Heart left ventricle (tissue), 16 donors: ENCODE measurements around the gene RBM20. TPM values are rescaled to one million over a fixed set of nuclear protein-coding genes. Genes with fewer than 3 reads are reported as not detected.

ENCODE experiments used
- ATAC-seq, 4 donors: fragments of 200-7000 bp; cut with Tn5 transposase; one replicate each; pipeline ENCODE4 v1.9.1; 2020 to 2022; ENCODE audit warnings: moderate library complexity in 4 of 4, mild to moderate bottlenecking in 3 of 4, moderate number of reproducible peaks in 1 of 4
- DNase-seq, 5 donors: peaks; one replicate each; pipeline ENCODE4 v3.0.0-alpha.2; 2020
- H3K27ac ChIP-seq, 12 donors: fragments of 200-600 bp; sonication (generic) in 4 of 12; one replicate each; pipeline versions ENCODE4 v1.5.0 to v1.8.0; 2016 to 2022; ENCODE audit warnings: mild to moderate bottlenecking in 2 of 12
- H3K27me3 ChIP-seq, 9 donors: fragments of 200-600 bp; sonication (generic) in 2 of 9; one replicate each; pipeline versions ENCODE4 v1.5.1 to v1.8.0; 2016 to 2022; ENCODE audit warnings: mild to moderate bottlenecking in 3 of 9
- H3K36me3 ChIP-seq, 9 donors: fragments of 200-600 bp; sonication (generic) in 2 of 9; one replicate each; pipeline versions ENCODE4 v1.5.0 to v1.8.0; 2018 to 2022; ENCODE audit warnings: mild to moderate bottlenecking in 2 of 9
- H3K4me1 ChIP-seq, 12 donors: fragments of 200-600 bp; sonication (generic) in 4 of 12; one replicate each; pipeline versions ENCODE4 v1.5.0 to v1.8.0; 2016 to 2022; ENCODE audit warnings: mild to moderate bottlenecking in 3 of 12
- H3K4me3 ChIP-seq, 12 donors: fragments of 200-600 bp; sonication (generic) in 4 of 12; one replicate each; pipeline versions ENCODE4 v1.5.0 to v1.8.0; 2017 to 2022; ENCODE audit warnings: mild to moderate bottlenecking in 9 of 12, moderate library complexity in 4 of 12
- H3K9me3 ChIP-seq, 12 donors: fragments of 200-600 bp; sonication (generic) in 4 of 12; one replicate each; pipeline versions ENCODE4 v1.5.0 to v1.8.0; 2016 to 2022; ENCODE audit warnings: mild to moderate bottlenecking in 1 of 12
- POLR2A ChIP-seq, 2 donors: fragments of 450-650 bp; IDR thresholded peaks; one replicate each; pipeline ENCODE4 v1.6.1; 2017; ENCODE audit warnings: antibody characterized with exemption in 2 of 2, mild to moderate bottlenecking in 2 of 2, moderate library complexity in 2 of 2
- WGBS, 4 donors: extraction: QIAGEN DNeasy Blood & Tissue Kit in 2 of 4; methylation state at CpG; one replicate each; pipeline versions ENCODE4 v1.1.5 to v1.1.7; 2013 to 2018; 5-methylcytosine and 5-hydroxymethylcytosine counted together
- intact Hi-C, 10 donors: fragments of 100-400 bp; cut with DNase I; formaldehyde crosslinking; loops; one replicate each; pipeline versions ENCODE4 v1.11.1 to v1.14.2; 2022
- polyA plus RNA-seq, 2 donors: library from polyadenylated mRNA; stranded (reverse); fragments of 200-250 nt; gene quantifications; one replicate each; pipeline ENCODE4 v1.2.3, GENCODE V29; 2013
- total RNA-seq, 9 donors: library from RNA; depleted of rRNA in 2 of 9; stranded (reverse); fragments of >200 nt in 2 of 9; fragmentation: NEBNext Ultra II Directional in 3 of 9; extraction: Animal tissue kit (Norgen Biotek cat#: 25700) in 3 of 9; gene quantifications; one replicate each; pipeline versions ENCODE4 v1.1.0 to v1.2.4, GENCODE V29; 2016 to 2023
- TF ChIP-seq, protein P1 (sequence below), 12 donors: fragments of 200-600 bp; sonication (generic) in 4 of 12; IDR thresholded peaks; one replicate each; pipeline versions ENCODE4 v1.5.0 to v1.8.0; 2018 to 2022; ENCODE audit warnings: antibody characterized with exemption in 12 of 12, mild to moderate bottlenecking in 5 of 12
- donor health status: ischemic (EF 13 %, LVEDD 7.1; RV severe dilation, severe dysfunction).
- donor health status: healthy with polysubstance abuse.
- donor health status: DM: no; HTN: yes; CAD: no.
- donor health status: DM: no; HTN: no; CAD: no.
- donor health status: ischemic (EF 25% LVEDD 6.9; RV normal size, moderate dysfunction).
- donor health status: ischemic (EF 25% LVEDD 5.7; RV mildly dilated, moderate dysfunction).
- donor health status: healthy.
- donor health status: DM: yes; HTN: yes; CAD: no.
- donor health status: ischemic (EF 35%, LVEDD 5.7; RV mildly dilated, moderate dysfunction).
- donor health status: nonischemic (EF 11% LVEDD 7.7; RV severe dilation, severe dysfunction).
- donor health status: DM: yes; HTN: yes; CAD: no.
- donor health status: PGD.
- donor health status: ischemic (EF 29% LVEDD 5.4; RV normal size, mild dysfunction).
- donor health status: nonischemic (EF 23%, LVEDD 6.1; RV moderate dilation, normal function).

The RBM20 gene
- total and polyA plus RNA-seq, 11 donors: 29.9 to 152 (median 91.2) TPM

DNA sequence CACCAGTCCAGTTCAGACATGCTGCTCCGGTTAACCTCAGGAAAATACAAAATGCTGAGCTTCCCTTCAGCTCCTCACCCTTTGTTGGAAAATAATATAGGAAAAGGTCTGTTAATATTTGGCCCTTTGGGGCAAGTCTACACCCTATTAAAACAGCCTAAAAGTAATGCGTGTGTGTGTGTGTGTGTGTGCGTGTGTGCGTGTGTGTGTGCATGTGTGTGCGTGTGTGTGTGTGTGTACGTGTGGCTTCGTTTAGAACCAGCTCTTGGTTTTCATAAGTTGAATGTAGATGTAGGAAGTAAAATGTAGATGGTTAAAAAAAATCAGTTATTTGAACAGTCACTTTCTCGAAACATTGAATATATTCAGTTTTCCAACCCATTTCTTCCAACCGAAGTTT is 166.5 kb downstream of the RBM20 start:
- ATAC-seq: no peak
- 68 to 90% (median 85%) methylated on average over 9 of the region's 9 CpGs for WGBS, 4 donors
- H3K27ac ChIP-seq: peak overlapping the region in 5 of 12 donors; percentile 13 to 58 (median 39)
- H3K4me1 ChIP-seq: peaks cover 0 to 71% (median 12%) of the 10 kb centered on the region in 12 donors
- TF ChIP-seq, protein P1, sequence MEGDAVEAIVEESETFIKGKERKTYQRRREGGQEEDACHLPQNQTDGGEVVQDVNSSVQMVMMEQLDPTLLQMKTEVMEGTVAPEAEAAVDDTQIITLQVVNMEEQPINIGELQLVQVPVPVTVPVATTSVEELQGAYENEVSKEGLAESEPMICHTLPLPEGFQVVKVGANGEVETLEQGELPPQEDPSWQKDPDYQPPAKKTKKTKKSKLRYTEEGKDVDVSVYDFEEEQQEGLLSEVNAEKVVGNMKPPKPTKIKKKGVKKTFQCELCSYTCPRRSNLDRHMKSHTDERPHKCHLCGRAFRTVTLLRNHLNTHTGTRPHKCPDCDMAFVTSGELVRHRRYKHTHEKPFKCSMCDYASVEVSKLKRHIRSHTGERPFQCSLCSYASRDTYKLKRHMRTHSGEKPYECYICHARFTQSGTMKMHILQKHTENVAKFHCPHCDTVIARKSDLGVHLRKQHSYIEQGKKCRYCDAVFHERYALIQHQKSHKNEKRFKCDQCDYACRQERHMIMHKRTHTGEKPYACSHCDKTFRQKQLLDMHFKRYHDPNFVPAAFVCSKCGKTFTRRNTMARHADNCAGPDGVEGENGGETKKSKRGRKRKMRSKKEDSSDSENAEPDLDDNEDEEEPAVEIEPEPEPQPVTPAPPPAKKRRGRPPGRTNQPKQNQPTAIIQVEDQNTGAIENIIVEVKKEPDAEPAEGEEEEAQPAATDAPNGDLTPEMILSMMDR (IDR thresholded peaks at IDR 0.05): no peak
- no peak for TF ChIP-seq POLR2A (IDR thresholded peaks at IDR 0.05)
- no peak for DNase-seq
- intact Hi-C loops: no loop called here
- H3K9me3 ChIP-seq: no peaks in the 10 kb centered on the region
- no peaks in the 10 kb centered on the region for H3K27me3 ChIP-seq
- no peak overlapping the region for H3K4me3 ChIP-seq
- peaks cover 0 to 57% (median 6%) of the 10 kb centered on the region in 9 donors for H3K36me3 ChIP-seq

DNA sequence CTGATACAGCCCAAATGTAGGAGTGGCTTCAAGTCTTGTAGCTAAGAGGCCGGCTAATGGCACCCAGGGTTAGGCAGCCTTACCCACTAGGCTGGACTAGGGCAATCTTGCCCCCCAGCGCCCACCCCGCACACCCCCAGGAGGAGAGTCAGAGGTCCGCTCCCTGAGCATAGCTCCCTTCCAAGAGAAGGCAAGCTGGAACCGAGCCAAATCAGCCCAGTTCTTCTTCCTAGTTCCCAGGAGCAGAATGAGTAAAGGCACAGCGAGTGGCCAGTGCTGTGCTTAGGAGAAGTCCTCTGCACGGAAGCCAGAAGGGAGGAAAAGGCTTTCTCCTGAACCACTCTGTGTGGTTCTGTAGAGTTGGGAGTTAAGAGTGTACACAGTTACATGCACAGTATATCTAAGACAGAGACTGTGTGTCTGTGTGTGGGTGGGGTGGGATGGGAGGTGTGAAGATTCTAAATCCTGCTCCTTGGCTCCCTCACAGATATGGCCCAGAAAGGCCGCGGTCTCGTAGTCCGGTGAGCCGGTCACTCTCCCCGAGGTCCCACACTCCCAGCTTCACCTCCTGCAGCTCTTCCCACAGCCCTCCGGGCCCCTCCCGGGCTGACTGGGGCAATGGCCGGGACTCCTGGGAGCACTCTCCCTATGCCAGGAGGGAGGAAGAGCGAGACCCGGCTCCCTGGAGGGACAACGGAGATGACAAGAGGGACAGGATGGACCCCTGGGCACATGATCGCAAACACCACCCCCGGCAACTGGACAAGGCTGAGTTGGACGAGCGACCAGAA is 167.8 kb downstream of the RBM20 start:
- H3K9me3 ChIP-seq: no peaks in the 10 kb centered on the region
- no peak for TF ChIP-seq POLR2A (IDR thresholded peaks at IDR 0.05)
- WGBS, 4 donors: 69 to 78% (median 75%) methylated on average over 22 to 23 of the region's 23 CpGs
- intact Hi-C loops: no loop called here
- H3K4me3 ChIP-seq: no peak overlapping the region
- H3K36me3 ChIP-seq: peaks cover 0 to 66% (median 6%) of the 10 kb centered on the region in 9 donors
- H3K4me1 ChIP-seq: peaks cover 0 to 85% (median 17%) of the 10 kb centered on the region in 12 donors
- ATAC-seq: peak in 1 of 4 donors; percentile 11
- peak in 4 of 5 donors; percentile 49 to 75 (median 63) for DNase-seq
- no peaks in the 10 kb centered on the region for H3K27me3 ChIP-seq
- peak overlapping the region in 5 of 12 donors; percentile 13 to 87 (median 50) for H3K27ac ChIP-seq

DNA sequence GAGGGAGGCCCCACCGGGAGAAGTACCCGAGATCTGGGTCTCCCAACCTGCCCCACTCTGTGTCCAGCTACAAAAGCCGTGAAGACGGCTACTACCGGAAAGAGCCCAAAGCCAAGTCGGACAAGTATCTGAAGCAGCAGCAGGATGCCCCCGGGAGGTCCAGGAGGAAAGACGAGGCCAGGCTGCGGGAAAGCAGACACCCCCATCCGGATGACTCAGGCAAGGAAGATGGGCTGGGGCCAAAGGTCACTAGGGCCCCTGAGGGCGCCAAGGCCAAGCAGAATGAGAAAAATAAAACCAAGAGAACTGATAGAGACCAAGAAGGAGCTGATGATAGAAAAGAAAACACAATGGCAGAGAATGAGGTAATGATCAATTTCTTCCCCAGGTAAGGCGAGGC is 168.4 kb downstream of the RBM20 start:
- Histone ChIP-seq H3K27me3 (no peaks in the 10 kb centered on the region), H3K9me3 (no peaks in the 10 kb centered on the region), H3K4me3 (no peak overlapping the region), H3K27ac (peak overlapping the region in 3 of 12 donors; percentile 13 to 87 (median 62)), H3K36me3 (peaks cover 0 to 64% (median 6%) of the 10 kb centered on the region in 9 donors), H3K4me1 (peaks cover 0 to 89% (median 19%) of the 10 kb centered on the region in 12 donors)
- ATAC-seq (no peak), DNase-seq (no peak)
- WGBS, 4 donors: 69 to 81% (median 77%) methylated on average over 12 of the region's 12 CpGs
- intact Hi-C loops: no loop called here
- TF ChIP-seq, protein P1 (IDR thresholded peaks at IDR 0.05): no peak
- no peak for TF ChIP-seq POLR2A (IDR thresholded peaks at IDR 0.05)

DNA sequence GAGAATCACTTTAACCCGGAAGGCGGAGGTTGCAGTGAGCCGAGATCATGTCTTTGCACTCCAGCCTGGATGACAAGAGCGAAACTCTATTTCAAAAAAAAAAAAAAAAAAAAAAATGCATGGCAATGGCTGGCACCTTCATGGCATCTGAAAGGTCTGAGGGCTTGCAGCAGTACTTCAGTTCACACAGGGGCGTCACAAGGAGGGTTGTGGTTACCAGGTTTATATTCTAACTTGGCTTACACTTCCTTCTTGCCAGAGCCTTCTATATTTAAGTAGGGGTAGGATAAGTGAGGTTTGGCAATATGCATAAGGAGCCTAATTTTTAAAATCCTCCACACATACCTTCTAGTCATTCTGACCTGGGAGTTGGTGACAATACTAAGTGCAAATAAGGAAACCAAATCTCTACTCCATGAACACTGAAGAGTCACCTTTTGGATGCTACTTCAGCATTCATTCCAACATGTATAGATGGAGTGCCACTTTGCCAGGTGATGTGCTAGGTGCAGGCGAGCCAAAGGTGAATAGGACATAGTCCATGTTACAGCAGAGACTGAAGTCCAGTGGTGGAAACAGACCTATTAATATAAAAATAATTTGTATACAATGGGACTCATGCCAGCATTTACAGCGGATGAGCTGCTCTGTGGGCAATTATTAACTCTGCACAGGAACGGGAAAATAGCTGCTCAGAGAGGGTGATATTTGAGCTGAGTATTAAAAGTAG is 169.8 kb downstream of the RBM20 start:
- Histone ChIP-seq H3K36me3 (peaks cover 0 to 62% (median 6%) of the 10 kb centered on the region in 9 donors), H3K27ac (peak overlapping the region in 3 of 12 donors; percentile 30 to 87 (median 62)), H3K9me3 (no peaks in the 10 kb centered on the region), H3K4me1 (peaks cover 4 to 91% (median 28%) of the 10 kb centered on the region in 12 donors), H3K27me3 (no peaks in the 10 kb centered on the region), H3K4me3 (no peak overlapping the region)
- intact Hi-C loops: no loop called here
- WGBS, 4 donors: 67 to 72% (median 70%) methylated on average over 8 of the region's 8 CpGs
- ATAC-seq (no peak), DNase-seq (no peak)
- TF ChIP-seq, protein P1 (IDR thresholded peaks at IDR 0.05): no peak
- TF ChIP-seq POLR2A (IDR thresholded peaks at IDR 0.05): no peak
